ENCODE data around the gene GOLGA6L9. TPM values are rescaled to one million over a fixed set of nuclear protein-coding genes. Genes with fewer than 3 reads are reported as not detected.
"Not testable (repeated sequence)": the region's sequence is repeated elsewhere in the genome, so short reads cannot be mapped to it uniquely, and the experiment has no call there.

GOLGA6L9 gene
- total and polyA plus RNA-seq, 2 experiments from 2014 or later = 0.65 to 0.76 TPM

- not testable (repeated sequence) for DNase-seq; H3K4me2 ChIP-seq (ENCODE audit: unreplicated experiment); H3K27me3 ChIP-seq (replicated peaks; ENCODE audit: insufficient read depth); H3K79me2 ChIP-seq (ENCODE audit: insufficient read depth); H3K9me3 ChIP-seq (ENCODE audit: low read depth); H3K4me1 ChIP-seq (ENCODE audit: insufficient read depth); H3K9ac ChIP-seq; H3K36me3 ChIP-seq (ENCODE audit: low read depth); H4K20me1 ChIP-seq (ENCODE audit: insufficient read depth); H3K27ac ChIP-seq; H3F3A ChIP-seq (ENCODE audit: insufficient read depth); H3K9me2 ChIP-seq (ENCODE audit: insufficient read depth); H3K4me3 ChIP-seq; H2AFZ ChIP-seq
- 52 to 56% methylated on average over 2 of the region's 2 CpGs for WGBS, 2 experiments (ENCODE audit: low coverage in 1 of 2, low lambda C conversion rate in 2 of 2, missing lambda C conversion rate in 2 of 2)
- in situ Hi-C loops (cut with MboI) = loop anchor here (25.0 kb wide), 1 partner anchor 119 kb away; no protein-coding TSS in a partner anchor
Measured at GRCh38 chr15:82406211-82406610, 23.4 kb upstream of the GOLGA6L9 start.

GRCh38 chr15:82410306-82410705 lies 19.3 kb upstream of the GOLGA6L9 start:
- in situ Hi-C loops (cut with MboI) = loop anchor here (25.0 kb wide), 1 partner anchor 123 kb away; no protein-coding TSS in a partner anchor
- not testable (repeated sequence) for H3K27me3 ChIP-seq (replicated peaks; ENCODE audit: insufficient read depth); H3K27ac ChIP-seq; H3F3A ChIP-seq (ENCODE audit: insufficient read depth); H3K9me2 ChIP-seq (ENCODE audit: insufficient read depth); H3K4me1 ChIP-seq (ENCODE audit: insufficient read depth); H3K9me3 ChIP-seq (ENCODE audit: low read depth); H3K9ac ChIP-seq; DNase-seq; H3K4me3 ChIP-seq; H3K79me2 ChIP-seq (ENCODE audit: insufficient read depth); H2AFZ ChIP-seq; H3K4me2 ChIP-seq (ENCODE audit: unreplicated experiment); H3K36me3 ChIP-seq (ENCODE audit: low read depth); H4K20me1 ChIP-seq (ENCODE audit: insufficient read depth)
- 82 to 87% methylated on average over 4 of the region's 4 CpGs for WGBS, 2 experiments (ENCODE audit: low coverage in 1 of 2, low lambda C conversion rate in 2 of 2, missing lambda C conversion rate in 2 of 2)

- WGBS, 2 experiments (ENCODE audit: low coverage in 1 of 2, low lambda C conversion rate in 2 of 2, missing lambda C conversion rate in 2 of 2) = 97 to 100% methylated on average over 1 of the region's 1 CpG
- not testable (repeated sequence) for DNase-seq; H3K4me1 ChIP-seq (ENCODE audit: insufficient read depth); H2AFZ ChIP-seq; H3K27ac ChIP-seq; H3K36me3 ChIP-seq (ENCODE audit: low read depth); H3K9me2 ChIP-seq (ENCODE audit: insufficient read depth); H3K9me3 ChIP-seq (ENCODE audit: low read depth); H3K79me2 ChIP-seq (ENCODE audit: insufficient read depth); H3K27me3 ChIP-seq (replicated peaks; ENCODE audit: insufficient read depth); H3K4me2 ChIP-seq (ENCODE audit: unreplicated experiment); H3F3A ChIP-seq (ENCODE audit: insufficient read depth); H4K20me1 ChIP-seq (ENCODE audit: insufficient read depth); H3K9ac ChIP-seq; H3K4me3 ChIP-seq
- in situ Hi-C loops (cut with MboI) = loop anchor here (25.0 kb wide), 1 partner anchor 124 kb away; no protein-coding TSS in a partner anchor
Measured at GRCh38 chr15:82411595-82411994, 18.0 kb upstream of the GOLGA6L9 start.

GRCh38 chr15:82414525-82415191 lies 15.0 kb upstream of the GOLGA6L9 start:
- H3K9ac ChIP-seq; H3K4me2 ChIP-seq (ENCODE audit: unreplicated experiment); DNase-seq; H3K4me1 ChIP-seq (ENCODE audit: insufficient read depth); H4K20me1 ChIP-seq (ENCODE audit: insufficient read depth); H3K36me3 ChIP-seq (ENCODE audit: low read depth); H2AFZ ChIP-seq; H3K9me3 ChIP-seq (ENCODE audit: low read depth); H3K27me3 ChIP-seq (replicated peaks; ENCODE audit: insufficient read depth); H3K79me2 ChIP-seq (ENCODE audit: insufficient read depth); H3K27ac ChIP-seq; H3F3A ChIP-seq (ENCODE audit: insufficient read depth); H3K9me2 ChIP-seq (ENCODE audit: insufficient read depth); H3K4me3 ChIP-seq: not testable (repeated sequence)
- in situ Hi-C loops (cut with MboI) = loop anchor here (25.0 kb wide), 1 partner anchor 127 kb away; no protein-coding TSS in a partner anchor
- 91 to 95% methylated on average over 6 of the region's 6 CpGs for WGBS, 2 experiments (ENCODE audit: low coverage in 1 of 2, low lambda C conversion rate in 2 of 2, missing lambda C conversion rate in 2 of 2)

- not testable (repeated sequence) for DNase-seq; H3K36me3 ChIP-seq (ENCODE audit: low read depth); H3F3A ChIP-seq (ENCODE audit: insufficient read depth); H3K9me2 ChIP-seq (ENCODE audit: insufficient read depth); H3K9ac ChIP-seq; H4K20me1 ChIP-seq (ENCODE audit: insufficient read depth); H2AFZ ChIP-seq; H3K79me2 ChIP-seq (ENCODE audit: insufficient read depth); H3K27me3 ChIP-seq (replicated peaks; ENCODE audit: insufficient read depth); H3K4me3 ChIP-seq; H3K9me3 ChIP-seq (ENCODE audit: low read depth); H3K4me1 ChIP-seq (ENCODE audit: insufficient read depth); H3K4me2 ChIP-seq (ENCODE audit: unreplicated experiment)
- in situ Hi-C loops (cut with MboI) = loop anchor here (25.0 kb wide), 1 partner anchor 133 kb away; no protein-coding TSS in a partner anchor
- 0 out of 2 replicates have a peak overlapping the region, but pooled peaks have one; percentile 15 for H3K27ac ChIP-seq
- 78 to 91% methylated on average over 2 of the region's 2 CpGs for WGBS, 2 experiments (ENCODE audit: low coverage in 1 of 2, low lambda C conversion rate in 2 of 2, missing lambda C conversion rate in 2 of 2)
Measured at GRCh38 chr15:82420516-82420915, 9.1 kb upstream of the GOLGA6L9 start.

- not testable (repeated sequence) for H3K9me2 ChIP-seq (ENCODE audit: insufficient read depth); H4K20me1 ChIP-seq (ENCODE audit: insufficient read depth); H2AFZ ChIP-seq; H3K4me1 ChIP-seq (ENCODE audit: insufficient read depth); H3K27me3 ChIP-seq (replicated peaks; ENCODE audit: insufficient read depth); H3K9ac ChIP-seq; H3F3A ChIP-seq (ENCODE audit: insufficient read depth); H3K79me2 ChIP-seq (ENCODE audit: insufficient read depth); DNase-seq; H3K27ac ChIP-seq; H3K4me3 ChIP-seq; H3K9me3 ChIP-seq (ENCODE audit: low read depth); H3K4me2 ChIP-seq (ENCODE audit: unreplicated experiment); H3K36me3 ChIP-seq (ENCODE audit: low read depth)
- 0% methylated on average over 1 of the region's 1 CpG; no CpG with 5 or more reads in 1 of the 2 experiments for WGBS, 2 experiments (ENCODE audit: low coverage in 1 of 2, low lambda C conversion rate in 2 of 2, missing lambda C conversion rate in 2 of 2)
- in situ Hi-C loops (cut with MboI) = loop anchor here (25.0 kb wide), 1 partner anchor 134 kb away; no protein-coding TSS in a partner anchor
Measured at GRCh38 chr15:82420966-82421365, 8.7 kb upstream of the GOLGA6L9 start.

- H3K9me2 ChIP-seq (ENCODE audit: insufficient read depth); H4K20me1 ChIP-seq (ENCODE audit: insufficient read depth); H3K4me2 ChIP-seq (ENCODE audit: unreplicated experiment); H3K27me3 ChIP-seq (replicated peaks; ENCODE audit: insufficient read depth); H3K9me3 ChIP-seq (ENCODE audit: low read depth); H3K4me1 ChIP-seq (ENCODE audit: insufficient read depth); H3K79me2 ChIP-seq (ENCODE audit: insufficient read depth); H3K9ac ChIP-seq; H3K27ac ChIP-seq; H3K36me3 ChIP-seq (ENCODE audit: low read depth); H3K4me3 ChIP-seq; H2AFZ ChIP-seq; DNase-seq; H3F3A ChIP-seq (ENCODE audit: insufficient read depth); in situ Hi-C loops (cut with MboI): not testable (repeated sequence)
- WGBS, 2 experiments (ENCODE audit: low coverage in 1 of 2, low lambda C conversion rate in 2 of 2, missing lambda C conversion rate in 2 of 2) = 52 to 86% methylated on average over 1 of the region's 1 CpG
Measured at GRCh38 chr15:82427117-82427516, 2.5 kb upstream of the GOLGA6L9 start.

Data from GM23248 (cell line).